A549 (cell line): Measurements from ENCODE around the gene ELF4.

ENCODE experiments used
- CEBPB ChIP-seq, 2 experiments: fragments of >200 bp in 1 of 2; sonication (Bioruptor Twin) in 1 of 2; formaldehyde crosslinking in 1 of 2; IDR thresholded peaks; 2 replicates each; pipeline ENCODE4 v1.6.1; 2012 to 2016
- CTCF ChIP-seq: fragments of >200 bp; sonication (Bioruptor Twin); formaldehyde crosslinking; IDR thresholded peaks from 3 replicates; pipeline ENCODE4 v1.5.1; 2016
- ELK1 ChIP-seq: fragments of 150-350 bp; IDR thresholded peaks from 2 replicates; pipeline ENCODE4 v1.6.1; 2014; ENCODE audit warnings: low read depth, mild to moderate bottlenecking, low read length
- ESRRA ChIP-seq: fragments of 150-350 bp; IDR thresholded peaks from 2 replicates; pipeline ENCODE4 v1.6.1; 2014; ENCODE audit warnings: mild to moderate bottlenecking, low read length, borderline replicate concordance
- FOSL2 ChIP-seq, 2 experiments: fragments of 450-650 bp in 1 of 2; fragments of >200 bp in 1 of 2; sonication (Bioruptor Twin) in 1 of 2; formaldehyde crosslinking; IDR thresholded peaks; 2 replicates each; pipeline versions ENCODE4 v1.5.0 to v1.6.1; 2016 to 2020; ENCODE audit warnings: mild to moderate bottlenecking in 1 of 2, moderate library complexity in 1 of 2
- HOXA7 ChIP-seq: fragments of 250-450 bp; sonication (Bioruptor Pico); IDR thresholded peaks from 2 replicates; pipeline ENCODE4 v1.5.0; 2020; ENCODE audit warnings: mild to moderate bottlenecking, moderate library complexity
- JUN ChIP-seq, 2 experiments: fragments of >200 bp; sonication (Bioruptor Twin); formaldehyde crosslinking; IDR thresholded peaks; 2 replicates in 1 of 2; 3 replicates in 1 of 2; pipeline ENCODE4 v1.6.1; 2016 to 2017
- KDM1A ChIP-seq: fragments of 200-600 bp; sonication (generic); IDR thresholded peaks from 2 replicates; pipeline ENCODE4 v1.6.1; 2016; ENCODE audit warnings: low read depth, mild to moderate bottlenecking
- NFE2L2 ChIP-seq: fragments of 150-350 bp; conservative IDR thresholded peaks from 2 replicates; pipeline ENCODE4 v1.6.1; 2014; ENCODE audit warnings: low read length
- POLR2A ChIP-seq: IDR thresholded peaks from 2 replicates; pipeline ENCODE4 v1.6.1; 2012; ENCODE audit warnings: mild to moderate bottlenecking, low read length
- POLR2AphosphoS2 ChIP-seq: conservative IDR thresholded peaks from 2 replicates; pipeline ENCODE4 v1.6.1; 2012; ENCODE audit warnings: low read length, improper control_type of control experiment, inconsistent platforms
- RAD21 ChIP-seq, 2 experiments: fragments of >200 bp in 1 of 2; sonication (Bioruptor Twin) in 1 of 2; formaldehyde crosslinking in 1 of 2; IDR thresholded peaks in 1 of 2; conservative IDR thresholded peaks in 1 of 2; 2 replicates in 1 of 2; 3 replicates in 1 of 2; pipeline ENCODE4 v1.6.1; 2012 to 2018; ENCODE audit warnings: inconsistent platforms in 1 of 2
- SMC3 ChIP-seq: fragments of >200 bp; sonication (Bioruptor Twin); formaldehyde crosslinking; IDR thresholded peaks from 3 replicates; pipeline ENCODE4 v1.6.1; 2018; ENCODE audit warnings: inconsistent platforms

DNA sequence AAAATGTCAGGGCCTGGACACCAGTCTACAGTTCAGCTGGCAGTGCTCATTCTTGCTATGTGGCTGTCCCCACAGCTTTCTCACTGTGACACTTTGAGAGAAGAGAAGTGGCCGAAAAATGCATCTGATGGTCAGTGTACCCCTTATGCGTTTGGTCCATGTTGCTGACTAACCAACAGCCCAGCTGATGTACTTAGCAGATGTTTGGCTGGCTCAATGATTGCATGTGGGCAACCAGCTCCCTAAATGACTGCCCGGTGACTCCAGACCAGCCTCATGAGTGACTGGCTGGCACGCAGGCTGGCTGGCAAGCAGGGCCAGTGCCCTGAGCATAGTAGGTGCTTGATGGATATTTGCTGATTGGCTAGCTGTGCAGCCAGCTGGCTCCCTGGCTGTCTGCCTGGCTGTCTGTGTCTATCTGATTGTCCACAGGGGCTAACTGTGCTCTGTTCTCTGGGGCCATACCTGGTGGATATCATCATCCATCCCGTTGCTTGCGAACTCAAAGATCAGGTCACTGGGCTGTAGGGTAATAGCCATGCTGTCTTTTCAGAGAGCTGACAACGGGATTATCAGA lies 29.4 kb downstream of the ELF4 start:
- TF ChIP-seq HOXA7 (CRISPR knock-in tag) (no peak), ELK1 (no peak), CTCF (no peak), CEBPB (IDR thresholded peaks at IDR 0.05) (no peak), RAD21 (conservative IDR thresholded peaks at IDR 0.05 in 1 of 2, IDR thresholded peaks at IDR 0.05 in 1 of 2) (no peak), KDM1A (no peak), NFE2L2 (no peak), FOSL2 (IDR thresholded peaks at IDR 0.05) (no peak), FOSL2 (CRISPR knock-in tag; IDR thresholded peaks at IDR 0.05) (no peak), ESRRA (no peak), POLR2A (no peak), JUN (IDR thresholded peaks at IDR 0.05) (no peak), POLR2AphosphoS2 (no peak), SMC3 (no peak)
